Measurements from ENCODE around the gene GNAO1.
A peak's percentile ranks its signal among the peaks of the same experiment; 100 is the strongest.

GNAO1 gene

DNA sequence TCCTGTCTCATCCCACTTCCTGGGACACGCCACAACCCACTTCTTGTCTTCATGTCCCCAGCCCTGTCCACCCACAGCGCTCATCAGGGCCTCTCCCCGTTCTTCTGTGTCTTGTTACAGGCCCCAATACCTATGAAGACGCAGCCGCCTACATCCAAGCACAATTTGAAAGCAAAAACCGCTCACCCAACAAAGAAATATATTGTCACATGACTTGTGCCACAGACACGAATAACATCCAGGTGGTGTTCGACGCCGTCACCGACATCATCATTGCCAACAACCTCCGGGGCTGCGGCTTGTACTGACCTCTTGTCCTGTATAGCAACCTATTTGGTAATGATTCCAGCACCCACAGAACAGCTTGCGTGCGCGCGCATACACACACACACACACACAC, 163.5 kb downstream of the GNAO1 start:
- peaks cover 8% of the 10 kb centered on the region for H3K27me3 Mint-ChIP-seq
- H3K4me1 Mint-ChIP-seq, result peaks cover 18% of the 10 kb centered on the region
- H3K27ac Mint-ChIP-seq, result no peak overlapping the region
- H3K4me3 Mint-ChIP-seq, result no peak overlapping the region
- DNase-seq (ENCODE audit: low spot score in 2 of 2), result no peak
- no peaks in the 10 kb centered on the region for H3K36me3 Mint-ChIP-seq
- no peaks in the 10 kb centered on the region for H3K9me3 Mint-ChIP-seq
- no peak for ATAC-seq (ENCODE audit: low read depth)

- Mint-ChIP-seq H3K36me3 (no peaks in the 10 kb centered on the region), H3K4me1 (peaks cover 18% of the 10 kb centered on the region), H3K9me3 (no peaks in the 10 kb centered on the region), H3K27ac (no peak overlapping the region), H3K27me3 (peaks cover 7% of the 10 kb centered on the region), H3K4me3 (no peak overlapping the region)
- DNase-seq (ENCODE audit: low spot score in 2 of 2) (no peak), ATAC-seq (ENCODE audit: low read depth) (no peak)
Measured at GRCh38 chr16:56355221-56355620, 163.9 kb downstream of the GNAO1 start.

GRCh38 chr16:56355786-56356275, 164.5 kb downstream of the GNAO1 start:
- no peaks in the 10 kb centered on the region for H3K9me3 Mint-ChIP-seq
- no peak for ATAC-seq (ENCODE audit: low read depth)
- peaks cover 6% of the 10 kb centered on the region for H3K27me3 Mint-ChIP-seq
- peaks cover 2% of the 10 kb centered on the region for H3K36me3 Mint-ChIP-seq
- H3K4me1 Mint-ChIP-seq, result peaks cover 18% of the 10 kb centered on the region
- no peak for DNase-seq (ENCODE audit: low spot score in 2 of 2)
- H3K27ac Mint-ChIP-seq, result no peak overlapping the region
- no peak overlapping the region for H3K4me3 Mint-ChIP-seq

DNA sequence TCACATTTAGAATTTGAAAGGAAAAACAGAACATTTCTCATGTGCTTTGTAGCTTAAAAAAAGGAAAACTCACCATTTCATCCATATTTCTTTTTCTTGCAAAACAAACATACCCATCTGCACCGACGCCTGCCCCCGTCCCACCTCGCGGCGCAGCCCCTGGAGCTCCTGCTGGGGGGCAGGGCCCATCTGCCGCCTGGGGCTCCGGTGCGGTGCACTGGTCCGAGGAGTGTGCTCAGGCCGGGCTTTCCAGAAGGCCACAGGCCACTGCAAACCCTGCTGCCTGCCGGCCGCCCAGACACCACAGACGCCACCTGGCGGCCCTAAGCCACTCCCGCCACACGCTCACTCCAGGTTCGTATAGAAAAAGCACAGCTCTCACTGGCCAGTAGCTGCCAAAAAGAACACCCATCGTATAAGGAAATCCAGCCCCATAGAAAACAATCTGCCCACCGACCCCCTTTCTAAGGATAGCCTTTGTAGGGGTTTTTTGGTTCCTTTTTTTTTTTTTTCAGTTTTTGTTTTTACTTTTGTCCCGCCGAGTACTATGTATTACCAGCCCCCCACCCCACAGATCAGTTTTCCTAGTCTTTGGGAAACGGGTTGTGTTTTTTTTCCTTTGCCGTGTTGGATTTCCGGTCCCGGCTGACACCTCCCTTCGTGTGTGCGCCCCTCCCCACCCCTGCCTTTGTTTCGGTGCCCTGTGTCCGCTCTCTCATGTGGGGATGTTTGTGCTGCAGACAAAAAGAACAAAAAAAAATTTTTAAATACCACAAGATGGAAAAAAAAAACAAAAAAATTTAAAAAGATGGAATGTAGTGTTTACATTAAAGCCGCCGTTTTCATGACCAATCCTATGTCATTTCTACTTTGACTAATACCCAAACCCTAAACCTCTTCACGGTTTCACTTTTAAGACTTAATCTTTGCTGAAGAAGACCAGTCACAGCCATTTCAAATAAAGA, 165.3 kb downstream of the GNAO1 start:
- ATAC-seq (ENCODE audit: low read depth) (peak; percentile 85), DNase-seq (ENCODE audit: low spot score in 2 of 2) (peak; percentile 45 to 59)
- H3K9me3 Mint-ChIP-seq, result no peaks in the 10 kb centered on the region
- H3K36me3 Mint-ChIP-seq, result peaks cover 3% of the 10 kb centered on the region
- H3K27me3 Mint-ChIP-seq, result peaks cover 2% of the 10 kb centered on the region
- H3K4me3 Mint-ChIP-seq, result peak overlapping the region; percentile 78
- H3K27ac Mint-ChIP-seq, result no peak overlapping the region
- peaks cover 18% of the 10 kb centered on the region for H3K4me1 Mint-ChIP-seq

- Mint-ChIP-seq H3K9me3 (no peaks in the 10 kb centered on the region), H3K4me3 (peak overlapping the region; percentile 78), H3K27ac (no peak overlapping the region), H3K27me3 (no peaks in the 10 kb centered on the region), H3K4me1 (peaks cover 18% of the 10 kb centered on the region), H3K36me3 (peaks cover 6% of the 10 kb centered on the region)
- DNase-seq (ENCODE audit: low spot score in 2 of 2) (no peak), ATAC-seq (ENCODE audit: low read depth) (peak; percentile 19)
Measured at GRCh38 chr16:56357241-56357764, 166.0 kb downstream of the GNAO1 start.

GRCh38 chr16:56357765-56358322, 166.6 kb downstream of the GNAO1 start:
- H3K27me3 Mint-ChIP-seq, result no peaks in the 10 kb centered on the region
- H3K9me3 Mint-ChIP-seq, result no peaks in the 10 kb centered on the region
- DNase-seq (ENCODE audit: low spot score in 2 of 2), result no peak
- H3K4me1 Mint-ChIP-seq, result peaks cover 18% of the 10 kb centered on the region
- H3K27ac Mint-ChIP-seq, result peak overlapping the region; percentile 11
- H3K4me3 Mint-ChIP-seq, result peak overlapping the region; percentile 73
- ATAC-seq (ENCODE audit: low read depth), result no peak
- H3K36me3 Mint-ChIP-seq, result peaks cover 10% of the 10 kb centered on the region

- H3K4me1 Mint-ChIP-seq, result peaks cover 18% of the 10 kb centered on the region
- peak overlapping the region; percentile 51 for H3K27ac Mint-ChIP-seq
- DNase-seq (ENCODE audit: low spot score in 2 of 2) (no peak), ATAC-seq (ENCODE audit: low read depth) (no peak)
- H3K9me3 Mint-ChIP-seq, result no peaks in the 10 kb centered on the region
- H3K36me3 Mint-ChIP-seq, result peaks cover 10% of the 10 kb centered on the region
- H3K4me3 Mint-ChIP-seq, result no peak overlapping the region
- no peaks in the 10 kb centered on the region for H3K27me3 Mint-ChIP-seq
Measured at GRCh38 chr16:56360117-56361008, 169.1 kb downstream of the GNAO1 start.

- no peak overlapping the region for H3K27ac Mint-ChIP-seq
- H3K36me3 Mint-ChIP-seq, result peaks cover 13% of the 10 kb centered on the region
- peaks cover 9% of the 10 kb centered on the region for H3K4me1 Mint-ChIP-seq
- no peaks in the 10 kb centered on the region for H3K27me3 Mint-ChIP-seq
- no peaks in the 10 kb centered on the region for H3K9me3 Mint-ChIP-seq
- no peak for DNase-seq (ENCODE audit: low spot score in 2 of 2)
- no peak for ATAC-seq (ENCODE audit: low read depth)
- no peak overlapping the region for H3K4me3 Mint-ChIP-seq
Measured at GRCh38 chr16:56362057-56362655, 170.9 kb downstream of the GNAO1 start.

GRCh38 chr16:56362706-56363105, 171.4 kb downstream of the GNAO1 start:
- Mint-ChIP-seq H3K36me3 (peaks cover 18% of the 10 kb centered on the region), H3K4me3 (no peak overlapping the region), H3K9me3 (no peaks in the 10 kb centered on the region), H3K27me3 (no peaks in the 10 kb centered on the region), H3K27ac (no peak overlapping the region), H3K4me1 (peaks cover 3% of the 10 kb centered on the region)
- DNase-seq (ENCODE audit: low spot score in 2 of 2) (no peak), ATAC-seq (ENCODE audit: low read depth) (no peak)

DNA sequence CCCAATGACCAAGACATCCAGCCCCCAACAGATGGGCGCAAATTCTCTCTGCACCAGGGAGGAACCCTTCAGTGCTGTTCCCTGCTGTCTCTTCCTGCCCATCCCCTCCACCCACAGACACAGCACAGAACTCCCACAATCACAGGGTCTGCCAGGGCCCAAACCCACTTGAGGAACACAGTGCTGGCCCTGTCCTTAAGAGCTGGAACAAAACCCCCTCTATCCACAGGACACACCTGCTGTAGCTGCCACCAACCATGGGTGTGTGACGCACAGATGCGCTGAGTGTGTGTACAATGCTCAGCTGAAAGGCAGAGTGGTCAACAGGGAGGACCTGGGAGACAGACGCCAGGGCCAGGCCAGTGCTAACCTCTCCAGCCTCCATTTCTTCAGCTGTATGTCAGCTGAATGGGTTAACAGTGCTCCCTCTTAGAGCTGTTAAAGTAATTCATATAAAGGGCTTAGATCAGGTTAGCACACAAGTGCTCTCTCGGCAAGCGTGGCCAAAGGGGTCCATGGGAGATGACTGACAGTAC, 172.0 kb downstream of the GNAO1 start:
- H3K27ac Mint-ChIP-seq, result no peak overlapping the region
- H3K36me3 Mint-ChIP-seq, result peaks cover 19% of the 10 kb centered on the region
- H3K9me3 Mint-ChIP-seq, result no peaks in the 10 kb centered on the region
- no peak for DNase-seq (ENCODE audit: low spot score in 2 of 2)
- H3K27me3 Mint-ChIP-seq, result no peaks in the 10 kb centered on the region
- H3K4me3 Mint-ChIP-seq, result no peak overlapping the region
- no peak for ATAC-seq (ENCODE audit: low read depth)
- no peaks in the 10 kb centered on the region for H3K4me1 Mint-ChIP-seq

DNA sequence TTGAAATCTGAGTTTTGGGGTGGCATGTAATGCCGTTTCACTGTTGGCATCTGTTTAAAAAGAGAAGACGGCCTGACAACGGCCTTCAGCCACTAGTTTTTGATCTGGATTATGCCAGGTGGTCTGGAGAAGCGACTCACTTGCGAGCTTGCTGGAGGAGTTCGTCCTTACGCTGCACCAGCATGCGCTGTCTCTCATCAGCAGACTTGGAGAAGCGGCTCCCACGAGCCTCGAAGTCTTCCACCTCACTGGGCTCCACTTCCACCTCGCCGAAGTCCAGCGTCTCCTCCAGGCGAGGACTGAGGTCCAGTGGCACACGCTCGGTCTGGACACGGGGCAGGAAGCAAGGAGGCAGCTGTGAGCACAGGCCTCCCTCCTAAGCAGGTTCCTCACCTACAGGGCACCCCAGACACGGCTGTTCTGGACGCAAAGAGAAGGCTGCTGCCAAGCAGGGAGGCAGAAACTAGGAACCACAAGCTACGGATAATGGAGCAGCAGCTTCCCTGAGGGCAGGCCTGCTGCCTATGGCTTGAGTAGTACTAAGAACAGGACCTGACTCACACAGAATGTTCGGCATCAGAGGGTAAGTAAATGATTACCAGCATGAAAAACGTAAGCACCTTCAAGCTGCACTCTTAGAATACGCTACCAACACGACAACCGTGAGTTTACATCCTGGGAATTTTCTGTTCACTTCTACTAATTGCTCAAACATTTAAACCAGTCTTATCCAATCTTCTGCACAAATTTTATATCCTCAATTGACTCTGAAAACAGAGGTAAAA, 172.7 kb downstream of the GNAO1 start:
- H3K4me1 Mint-ChIP-seq, result no peaks in the 10 kb centered on the region
- peak overlapping the region; percentile 17 for H3K27ac Mint-ChIP-seq
- H3K9me3 Mint-ChIP-seq, result no peaks in the 10 kb centered on the region
- DNase-seq (ENCODE audit: low spot score in 2 of 2) (no peak), ATAC-seq (ENCODE audit: low read depth) (no peak)
- H3K27me3 Mint-ChIP-seq, result no peaks in the 10 kb centered on the region
- peaks cover 22% of the 10 kb centered on the region for H3K36me3 Mint-ChIP-seq
- H3K4me3 Mint-ChIP-seq, result no peak overlapping the region

DNA sequence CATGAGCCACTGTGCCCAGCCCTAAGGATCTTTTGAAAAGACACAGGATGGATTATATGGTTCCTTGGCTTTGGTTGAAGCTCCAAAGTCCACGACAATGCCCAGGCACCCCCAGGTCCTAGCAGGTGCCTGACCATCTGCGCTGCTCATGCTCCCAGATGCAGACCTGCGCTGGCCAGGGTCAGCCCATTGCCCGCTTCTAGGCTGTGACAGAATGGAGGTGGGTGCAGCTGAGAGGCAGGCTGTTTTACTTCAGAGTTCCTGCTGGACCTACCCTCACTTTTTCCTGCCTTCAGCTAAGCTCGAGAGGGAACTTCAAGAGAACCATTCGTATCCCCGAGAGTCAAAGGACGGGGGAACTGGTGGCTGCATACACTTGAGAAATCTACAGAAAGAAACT, 173.6 kb downstream of the GNAO1 start:
- peaks cover 22% of the 10 kb centered on the region for H3K36me3 Mint-ChIP-seq
- no peak for DNase-seq (ENCODE audit: low spot score in 2 of 2)
- no peaks in the 10 kb centered on the region for H3K9me3 Mint-ChIP-seq
- H3K4me3 Mint-ChIP-seq, result no peak overlapping the region
- no peaks in the 10 kb centered on the region for H3K4me1 Mint-ChIP-seq
- ATAC-seq (ENCODE audit: low read depth), result no peak
- peak overlapping the region; percentile 17 for H3K27ac Mint-ChIP-seq
- no peaks in the 10 kb centered on the region for H3K27me3 Mint-ChIP-seq
